Smooth muscle cell of the brain vasculature (primary cell): ENCODE data around the gene RPL21.
"Not testable (repeated sequence)": the region's sequence is repeated elsewhere in the genome, so short reads cannot be mapped to it uniquely, and the experiment has no call there.

Source experiments
- DNase-seq: peaks from one replicate; pipeline ENCODE4 v3.0.0-alpha.2; 2012; ENCODE audit warnings: low read depth, low spot score

The RPL21 gene

DNA sequence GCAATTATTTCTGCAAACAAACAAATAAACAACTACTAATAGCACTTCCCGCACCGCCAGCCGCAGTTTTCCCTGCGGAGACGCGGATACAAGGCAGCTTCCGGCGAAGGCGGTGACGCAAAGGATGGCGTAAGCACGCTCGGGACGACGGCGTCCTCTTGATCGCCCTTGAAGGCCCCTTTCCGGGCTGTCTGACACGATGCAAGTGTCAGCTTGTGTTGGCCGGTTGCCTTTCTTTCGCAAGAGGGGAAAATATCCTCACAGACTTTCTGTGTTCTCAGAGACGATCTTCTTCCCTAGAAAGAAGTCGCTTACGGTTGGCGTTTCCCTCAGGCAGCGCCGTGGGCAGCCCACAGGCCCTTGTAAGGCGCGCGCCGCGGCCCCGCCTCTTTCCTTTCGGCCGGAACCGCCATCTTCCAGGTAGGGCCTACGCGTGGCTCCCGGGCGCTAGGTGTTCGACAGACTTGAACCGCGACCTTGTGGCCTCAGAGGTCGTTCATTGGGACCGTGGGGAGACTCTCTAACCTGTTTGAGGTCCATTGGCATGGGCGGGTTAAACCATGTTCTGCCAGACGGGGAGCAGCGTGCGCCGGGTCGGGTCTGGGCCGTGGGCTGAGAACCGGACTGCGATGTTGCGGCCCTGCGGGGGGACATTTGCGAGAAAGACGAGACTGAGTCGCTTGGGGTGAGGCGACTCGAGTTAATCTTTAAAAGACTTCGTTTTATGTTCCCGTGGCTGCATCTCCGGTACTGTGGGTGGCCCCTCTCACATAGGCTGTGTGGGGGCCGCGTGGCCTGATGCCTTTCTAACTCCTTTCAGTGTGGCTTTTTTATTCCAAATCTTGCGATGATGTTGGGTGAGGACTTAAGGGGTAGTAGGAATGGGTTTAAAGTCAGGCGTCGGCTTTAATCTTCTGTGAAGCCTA is at the start of gene RPL21:
TSS of gene RPL21 (plus strand) at position 393 of the 926 bp plus-strand sequence. CDS start 2,219 bp downstream, outside the sequence.
- DNase-seq: peak; percentile 97

DNA sequence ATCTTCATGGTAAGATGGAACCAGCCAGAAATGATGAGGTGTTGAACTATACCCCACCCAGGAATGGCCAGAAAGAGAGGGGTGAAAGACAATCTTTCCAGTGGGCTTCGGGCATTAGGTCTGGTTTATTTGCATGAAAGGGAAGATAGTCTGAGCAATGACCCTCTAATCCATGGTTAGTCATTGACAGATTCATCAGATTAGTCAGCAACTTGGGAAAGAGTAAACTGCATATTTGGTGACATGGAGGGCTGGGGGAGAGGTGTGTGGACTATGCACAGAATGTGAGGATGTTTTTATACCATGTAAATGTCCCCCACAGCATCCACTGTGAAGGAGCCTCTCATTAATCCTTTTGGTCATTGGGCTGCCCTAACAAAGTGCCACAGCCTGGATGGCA is 49.7 kb upstream of the RPL21 start:
- no peak for DNase-seq

DNA sequence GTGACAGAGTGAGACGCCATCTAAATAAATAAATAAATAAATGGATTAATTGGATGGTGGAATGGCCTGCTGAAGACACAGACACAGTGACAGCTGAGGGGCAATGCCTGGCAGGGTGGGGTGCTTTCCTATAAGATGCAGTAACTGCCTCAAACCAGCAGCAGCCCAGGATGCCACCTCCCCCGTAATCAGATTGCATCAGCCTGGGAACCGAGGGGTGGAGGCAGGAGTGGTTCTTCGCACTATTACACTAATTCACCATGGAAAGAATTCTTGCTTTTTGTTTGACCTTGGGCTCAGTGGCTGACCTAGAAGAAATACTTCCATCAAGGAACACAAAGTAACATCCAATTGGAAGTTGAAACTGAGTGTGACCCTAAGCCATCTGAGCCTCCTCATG is 48.2 kb upstream of the RPL21 start:
- DNase-seq: no peak

DNA sequence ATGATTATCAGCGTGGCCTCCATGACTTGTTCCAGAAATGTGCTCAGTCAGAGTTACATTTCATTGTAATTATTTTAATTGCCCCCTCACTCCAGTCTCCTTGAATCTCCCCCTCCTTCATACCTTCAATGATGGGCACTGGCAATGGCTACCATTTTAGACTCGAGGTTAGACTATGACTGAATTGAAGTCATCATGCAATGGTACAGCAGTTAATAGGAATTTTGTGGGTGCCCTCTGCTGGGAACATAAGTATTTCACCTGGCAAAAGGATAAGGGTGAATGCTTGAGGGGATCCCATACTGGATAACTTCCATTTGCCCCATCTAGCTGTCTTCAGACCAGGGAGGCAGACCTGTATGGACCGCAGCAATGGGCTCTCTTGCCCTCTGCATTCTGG is 47.5 kb upstream of the RPL21 start:
- DNase-seq: no peak

DNA sequence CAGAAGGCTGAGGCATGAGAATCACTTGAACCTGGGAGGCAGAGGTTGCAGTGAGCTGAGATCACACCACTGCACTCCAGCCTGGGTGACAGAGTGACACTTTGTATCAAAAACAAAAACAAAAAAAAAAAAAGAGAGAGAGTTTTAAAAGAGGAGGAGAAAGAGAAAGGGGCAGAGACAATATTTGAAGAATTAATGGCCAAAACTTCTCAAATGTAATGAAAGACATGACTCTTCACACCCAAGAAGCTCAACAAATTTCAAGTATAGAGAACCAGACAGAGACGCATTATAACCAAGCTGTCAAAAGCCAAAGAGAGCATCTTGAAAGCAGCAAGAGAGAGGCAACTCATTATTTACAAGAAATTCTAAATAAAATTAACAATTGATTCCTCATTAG is 42.8 kb upstream of the RPL21 start:
- no peak for DNase-seq

DNA sequence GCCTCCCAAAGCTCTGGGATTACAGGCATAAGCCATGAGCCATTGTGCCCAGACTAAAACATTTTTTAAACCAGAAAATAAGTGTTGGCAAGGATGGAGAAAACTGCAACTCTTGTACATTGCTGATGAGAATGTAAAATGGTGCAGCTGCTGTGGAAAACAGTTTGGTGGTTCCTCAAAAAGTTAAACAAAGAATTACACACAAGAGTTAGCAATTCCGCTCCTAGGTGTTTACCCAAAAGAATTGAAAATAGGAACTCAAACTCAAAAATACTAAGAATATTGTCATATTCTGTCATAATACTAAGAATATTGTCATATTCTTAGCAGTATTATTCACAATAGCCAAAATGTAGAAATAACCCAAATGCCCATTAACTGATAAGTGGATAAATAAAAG is 40.1 kb upstream of the RPL21 start:
- no peak for DNase-seq

DNA sequence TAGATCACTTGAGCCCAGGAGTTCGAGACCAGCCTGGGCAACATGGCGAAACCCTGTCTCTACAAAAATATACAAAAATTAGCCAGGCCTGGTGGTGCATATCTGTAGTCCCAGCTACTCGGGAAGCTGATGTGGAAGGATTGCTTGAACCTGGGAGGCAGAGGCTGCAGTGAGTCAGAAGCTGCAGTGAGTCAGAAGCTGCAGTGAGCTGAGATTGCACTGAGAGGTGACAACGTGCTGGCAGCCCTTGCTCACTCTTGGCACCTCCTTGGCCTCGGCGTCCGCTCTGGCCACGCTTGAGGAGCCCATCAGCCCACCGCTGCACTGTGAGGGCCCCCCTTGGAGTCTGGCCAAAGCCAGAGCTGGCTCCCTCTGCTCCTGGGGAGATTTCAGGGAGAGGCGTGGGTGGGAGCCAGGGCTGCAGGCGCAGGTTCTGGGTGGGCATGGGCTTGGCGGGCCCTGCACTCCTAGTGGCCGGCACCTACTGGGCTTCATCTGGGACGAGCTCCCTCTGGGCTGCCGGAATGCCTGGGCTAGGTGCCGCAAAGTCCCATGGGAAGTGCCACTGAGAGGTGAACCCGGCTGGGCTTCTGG is 39.5 kb upstream of the RPL21 start:
- no peak for DNase-seq

DNA sequence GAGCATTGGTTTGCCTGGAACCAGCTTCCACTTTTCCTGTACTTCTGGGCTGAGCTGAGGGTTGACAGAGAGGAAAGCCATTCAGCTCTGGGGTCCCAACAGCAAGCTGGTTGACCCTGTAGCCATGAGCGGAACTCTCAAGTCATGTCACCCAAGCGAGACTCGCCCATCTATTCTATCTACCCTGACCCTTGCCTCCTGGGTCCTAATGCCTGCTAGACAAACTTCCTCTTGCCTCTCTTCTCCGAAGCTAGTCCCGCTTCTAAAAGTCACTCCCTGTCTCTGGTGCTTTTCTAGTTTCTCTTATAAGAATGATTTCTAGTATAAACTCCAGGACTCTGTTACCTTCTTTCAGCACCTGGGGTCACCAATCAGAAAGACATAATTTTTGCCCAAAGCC is 38.0 kb upstream of the RPL21 start:
- DNase-seq: not testable (repeated sequence)

DNA sequence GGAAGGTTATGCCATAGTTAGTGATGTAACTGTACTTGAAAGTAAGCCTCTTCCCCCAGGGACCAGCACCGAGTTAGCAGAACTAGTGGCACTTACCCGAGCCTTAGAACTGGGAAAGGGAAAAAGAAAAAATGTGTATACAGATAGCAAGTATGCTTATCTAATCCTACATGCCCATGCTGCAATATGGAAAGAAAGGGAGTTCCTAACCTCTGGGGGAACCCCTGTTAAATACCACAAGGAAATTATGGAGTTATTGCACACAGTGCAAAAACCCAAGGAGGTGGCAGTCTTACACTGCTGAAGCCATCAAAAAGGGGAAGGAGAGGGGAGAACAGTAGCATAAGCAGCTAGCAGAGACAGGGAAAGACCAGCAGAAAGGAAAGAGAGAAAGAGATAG is 33.6 kb upstream of the RPL21 start:
- not testable (repeated sequence) for DNase-seq

DNA sequence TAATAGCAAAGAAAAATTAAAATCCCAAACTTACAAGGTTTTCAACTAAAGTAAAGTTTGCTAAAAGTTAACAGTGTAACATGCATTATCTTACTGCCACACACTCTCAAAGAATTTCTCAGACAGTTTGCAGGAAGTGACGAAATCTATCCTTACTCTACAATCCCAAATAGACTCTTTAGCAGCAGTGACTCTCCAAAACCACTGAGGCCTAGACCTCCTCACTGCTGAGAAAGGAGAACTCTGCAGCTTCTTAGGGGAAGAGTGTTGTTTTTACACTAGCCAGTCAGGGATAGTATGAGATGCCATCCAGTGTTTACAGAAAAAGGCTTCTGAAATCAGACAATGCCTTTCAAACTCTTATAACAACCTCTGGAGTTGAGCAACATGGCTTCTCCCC is 32.5 kb upstream of the RPL21 start:
- DNase-seq: not testable (repeated sequence)

DNA sequence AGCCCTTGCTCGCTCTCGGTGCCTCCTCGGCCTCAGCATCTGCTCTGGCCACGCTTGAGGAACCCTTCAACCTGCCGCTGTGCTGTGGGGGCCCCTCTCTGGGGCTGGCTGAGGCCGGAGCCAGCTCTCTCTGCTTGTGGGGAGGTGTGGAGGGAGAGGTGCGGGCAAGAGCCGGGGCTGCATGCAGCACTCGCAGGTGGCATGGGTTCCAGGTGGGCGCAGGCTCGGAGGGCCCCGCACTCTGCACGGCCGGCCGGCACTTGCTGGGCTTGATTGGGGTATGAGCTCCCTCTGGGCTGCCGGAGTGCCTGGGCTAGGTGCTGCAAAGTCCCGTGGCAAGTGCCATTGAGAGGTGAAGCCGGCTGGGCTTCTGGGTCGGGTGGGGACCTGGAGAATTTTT is 31.7 kb upstream of the RPL21 start:
- no peak for DNase-seq

DNA sequence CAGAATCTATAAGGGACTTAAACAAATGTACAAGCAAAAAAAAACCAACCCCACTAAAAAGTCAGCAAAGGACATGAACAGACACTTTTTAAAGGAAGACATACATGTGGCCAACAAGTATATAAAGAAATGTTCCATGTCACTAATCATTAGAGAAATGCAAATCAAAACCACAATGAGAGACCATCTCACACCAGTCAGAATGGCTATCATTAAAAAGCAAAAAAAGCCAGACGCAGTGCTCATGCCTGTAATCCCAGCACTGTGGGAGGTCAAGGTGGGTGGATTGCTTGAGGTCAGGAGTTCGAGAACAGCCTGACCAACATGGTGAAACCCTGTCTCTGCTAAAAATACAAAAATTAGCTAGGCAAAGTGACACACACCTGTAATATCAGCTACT is 29.3 kb upstream of the RPL21 start:
- not testable (repeated sequence) for DNase-seq

DNA sequence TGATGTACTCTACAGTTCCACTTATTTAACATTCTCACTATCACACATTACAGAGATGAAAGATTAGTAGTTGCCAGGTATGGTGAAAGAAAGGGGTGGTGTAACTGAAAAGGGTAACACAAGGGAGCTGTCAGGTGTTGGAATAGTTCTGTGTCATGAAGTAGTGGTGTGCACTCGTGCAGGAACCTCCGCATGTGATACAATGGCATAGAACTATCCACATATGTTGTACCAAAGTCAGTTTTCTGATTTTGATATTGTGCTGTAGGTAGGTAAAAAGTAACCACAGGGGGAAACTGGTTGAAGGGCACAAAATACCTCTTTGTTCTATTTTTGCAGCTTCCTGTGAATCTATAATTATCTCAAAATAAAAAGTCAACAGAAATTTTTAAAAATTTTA is 24.4 kb upstream of the RPL21 start:
- no peak for DNase-seq

DNA sequence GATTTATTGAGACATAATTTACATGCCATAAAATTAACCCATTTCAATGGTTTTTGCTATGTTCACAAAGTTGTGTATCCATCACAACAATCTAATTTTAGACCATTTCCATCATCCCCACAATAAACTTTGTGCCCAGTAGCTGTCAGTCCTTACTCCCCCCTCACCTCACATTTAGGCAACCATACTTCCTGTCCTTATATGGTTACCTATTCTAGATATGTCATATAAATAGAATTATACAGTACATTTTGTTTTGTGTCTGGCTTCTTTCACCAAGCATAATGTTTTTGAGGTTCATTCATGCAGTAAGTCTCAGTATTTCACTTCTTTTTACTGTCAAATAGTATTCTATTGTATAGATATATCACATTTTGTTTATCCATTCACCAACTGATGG is 23.2 kb upstream of the RPL21 start:
- no peak for DNase-seq

DNA sequence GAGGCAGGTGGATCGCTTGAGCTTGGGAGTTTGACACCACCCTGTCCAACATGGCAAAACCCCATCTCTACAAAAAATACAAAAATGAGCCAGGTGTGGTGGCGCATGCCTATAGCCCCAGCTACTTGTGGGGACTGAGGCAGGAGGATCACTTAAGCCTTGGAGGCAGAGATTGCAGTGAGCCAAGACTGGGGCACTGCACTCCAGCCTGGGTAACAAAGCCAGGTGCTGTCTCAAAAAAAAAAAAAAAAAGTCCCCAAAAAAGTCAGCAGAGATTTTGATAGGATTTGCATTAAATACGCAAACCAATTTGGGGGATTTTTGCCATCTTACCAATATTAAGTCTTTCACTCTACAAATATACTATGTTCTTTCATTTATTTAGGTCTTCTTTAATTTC is 21.7 kb upstream of the RPL21 start:
- no peak for DNase-seq

DNA sequence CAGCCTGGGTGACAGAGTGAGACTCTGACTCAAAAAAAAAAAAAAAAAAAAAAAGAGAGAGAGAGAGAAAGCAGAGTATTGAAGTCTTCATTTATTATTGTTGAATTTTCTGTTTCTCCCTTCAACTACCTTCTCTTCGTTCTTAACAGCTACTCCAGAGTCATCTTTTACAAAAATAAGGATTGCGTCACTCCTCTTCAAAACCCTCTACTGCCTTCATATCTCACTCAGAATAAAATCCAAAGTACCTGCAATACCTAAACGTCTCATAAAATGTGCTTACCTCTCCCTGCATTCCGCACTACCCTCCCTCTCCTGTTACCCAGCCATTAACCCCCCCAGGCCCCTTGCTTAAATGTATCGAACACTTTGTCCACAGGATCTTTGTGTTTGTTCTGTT is 17.4 kb upstream of the RPL21 start:
- DNase-seq: no peak

DNA sequence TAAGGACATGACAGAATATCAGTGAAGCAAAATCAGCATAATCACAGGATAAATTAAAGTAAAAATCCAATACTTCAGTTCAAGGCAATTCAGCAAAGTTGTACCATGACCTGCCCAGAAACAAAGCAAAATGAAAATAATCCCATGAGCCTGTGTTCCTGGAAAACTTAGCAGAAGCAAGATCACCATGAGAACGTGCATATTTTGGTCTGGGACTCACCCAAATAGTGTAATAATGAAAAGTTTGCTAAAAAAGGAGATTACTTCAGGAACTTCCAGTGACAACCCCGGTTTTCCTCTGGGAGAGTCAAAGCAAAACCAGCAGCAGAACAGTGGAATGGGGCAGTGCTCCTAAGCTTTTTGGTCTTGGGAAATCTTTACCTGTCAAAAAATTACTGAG is 14.9 kb upstream of the RPL21 start:
- DNase-seq: no peak

DNA sequence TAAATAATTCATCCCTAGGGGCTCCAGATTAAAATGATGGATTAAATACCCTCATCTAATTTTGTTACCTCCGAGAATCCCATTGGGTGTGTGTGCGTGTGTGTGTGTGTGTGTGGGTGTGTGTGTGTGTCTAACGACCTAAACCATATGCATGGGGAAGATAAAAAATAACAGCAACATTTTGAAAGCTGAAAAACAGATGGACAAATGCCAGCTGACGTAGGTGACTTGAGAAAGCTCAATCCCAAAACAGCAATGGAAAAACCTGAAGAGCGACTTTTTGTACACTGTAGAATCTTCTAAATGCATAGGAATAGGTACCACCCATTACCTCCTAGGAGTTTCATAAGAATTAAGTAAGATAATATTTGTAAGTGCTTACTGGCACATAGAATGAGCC is 8.7 kb upstream of the RPL21 start:
- no peak for DNase-seq

DNA sequence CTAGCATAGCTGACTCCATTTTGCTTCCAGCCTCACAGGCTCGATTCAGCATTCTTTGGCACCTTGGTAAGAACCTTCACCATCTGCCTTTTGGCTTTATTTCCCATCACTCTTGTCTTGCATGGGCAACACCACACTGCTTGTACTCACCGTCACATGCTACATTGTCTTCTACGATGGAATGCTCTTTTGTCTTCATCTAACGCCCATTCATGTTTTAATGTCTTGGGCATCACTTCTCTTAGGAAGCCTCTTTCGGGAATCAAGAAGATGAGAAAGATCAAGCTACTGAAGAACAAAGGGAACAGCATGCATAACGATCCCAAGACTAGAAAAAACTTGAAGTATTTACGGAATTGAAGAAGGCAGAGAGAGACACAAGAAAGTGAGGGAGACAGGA is 5.7 kb upstream of the RPL21 start:
- no peak for DNase-seq

DNA sequence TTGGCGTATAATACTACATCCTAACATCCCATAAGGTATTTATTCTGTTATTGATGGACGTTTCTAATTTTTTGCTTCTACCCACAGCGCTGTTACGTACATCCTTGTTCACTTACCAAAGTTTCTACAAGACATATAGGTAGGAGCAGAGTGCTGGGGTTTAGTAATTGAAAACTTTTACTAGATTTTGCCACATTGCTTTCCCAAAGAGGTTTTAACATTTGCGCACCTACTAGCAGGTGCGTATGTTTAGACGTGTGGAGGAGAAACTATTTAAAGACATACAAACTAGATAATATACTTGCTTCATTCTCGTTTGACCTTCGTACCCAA is 559 bp upstream of the RPL21 start:
- no peak for DNase-seq

DNA sequence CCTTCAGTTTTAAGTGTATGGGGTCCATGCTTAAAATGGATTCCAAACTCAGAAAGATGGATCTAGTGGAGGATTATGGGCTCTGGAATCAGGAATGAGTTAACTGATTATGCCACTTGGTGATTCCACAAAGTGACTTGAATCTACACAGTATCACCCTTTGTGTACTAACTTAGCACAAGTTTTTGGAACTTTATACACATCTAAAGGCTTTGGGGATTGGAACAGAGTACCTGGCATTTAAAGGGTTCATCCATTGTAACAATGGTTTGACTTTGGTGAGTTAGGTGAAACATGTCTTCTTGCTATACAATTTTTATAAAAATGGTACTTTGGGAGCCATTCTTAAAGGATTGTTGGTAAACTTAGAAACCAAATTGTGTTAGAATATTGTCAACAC is 1.1 kb downstream of the RPL21 start:
- DNase-seq: no peak

DNA sequence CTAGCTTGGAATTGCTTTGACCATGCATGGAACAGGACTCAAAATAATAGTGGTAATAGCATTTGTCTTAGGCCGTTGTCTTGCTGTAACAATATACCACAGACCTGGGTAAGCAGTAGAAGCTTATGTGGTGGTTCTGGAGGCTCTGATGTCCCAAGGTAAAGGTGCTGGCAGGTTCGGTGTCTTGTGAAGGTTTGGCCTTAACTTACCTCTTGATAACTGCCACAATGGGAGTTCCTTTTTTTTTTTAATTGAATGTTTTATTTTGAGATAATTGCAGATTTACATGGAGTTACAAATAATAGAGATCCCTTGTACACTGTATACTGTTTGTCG is 5.8 kb downstream of the RPL21 start:
- DNase-seq: no peak

DNA sequence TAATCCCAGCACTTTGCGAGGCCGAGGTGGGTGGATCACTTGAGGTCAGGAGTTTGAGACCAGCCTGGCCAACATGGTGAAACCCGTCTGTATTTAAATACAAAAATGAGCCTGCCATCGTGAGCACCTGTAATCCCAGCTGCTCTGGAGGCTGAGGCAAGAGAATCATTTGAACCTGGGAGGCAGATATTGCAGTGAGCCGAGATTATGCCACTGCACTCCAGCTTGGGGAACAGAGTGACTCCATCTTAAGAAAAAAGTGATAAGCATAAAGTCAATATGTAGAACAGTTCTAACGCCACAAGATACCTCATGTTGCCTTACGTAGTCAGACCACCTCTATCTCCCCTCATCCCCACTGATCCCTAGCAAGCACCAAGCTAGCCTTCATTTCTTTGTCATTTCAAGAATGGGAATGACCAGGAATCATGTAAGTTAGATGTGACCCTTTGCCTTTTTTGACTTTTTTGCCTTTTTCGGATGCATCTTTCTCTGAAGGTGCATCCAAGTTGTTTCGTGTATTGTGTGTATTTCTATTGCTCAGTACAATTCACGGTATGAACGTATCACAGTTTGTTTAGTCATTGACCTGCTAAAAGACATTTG is 6.4 kb downstream of the RPL21 start:
- DNase-seq: no peak
